H1 (cell line): ENCODE data around the gene NOL12. TPM values are rescaled to one million over a fixed set of nuclear protein-coding genes. Genes with fewer than 3 reads are reported as not detected.

Experiments used
- CTCF ChIA-PET: fragments of 300-600 bp; sonication (Branson Sonifier 250); formaldehyde crosslinking; loops from one replicate; lab custom pipeline; 2021; ENCODE audit not compliant: partially characterized antibody; lab: Charles Lee
- POLR2A ChIA-PET: fragments of 300-600 bp; sonication (Branson Sonifier 250); formaldehyde crosslinking; loops from one replicate; lab custom pipeline; 2021; ENCODE audit warnings: inconsistent platforms; ENCODE audit not compliant: partially characterized antibody; lab: Charles Lee
- DNase-seq, 2 experiments: peaks; one replicate each; pipeline versions ENCODE4 v3.0.0 to v3.0.0-alpha.2; 2010 to 2022; ENCODE audit warnings: low spot score in 2 of 2, low read depth in 1 of 2, mixed read lengths in 1 of 2
- FAIRE-seq: peaks from 2 replicates; lab custom pipeline; 2011; peaks lifted over from hg19 to GRCh38; lab: Jason Lieb, UNC
- H2AFZ ChIP-seq: 2 replicates; pipeline ENCODE4 v1.8.1; 2012; ENCODE audit warnings: low read length, inconsistent platforms
- H2AK5ac ChIP-seq: 2 replicates; pipeline ENCODE4 v1.6.1; 2013; ENCODE audit warnings: low read depth, low read length
- H2BK120ac ChIP-seq: replicated peaks from 2 replicates; pipeline ENCODE3; 2013; ENCODE audit warnings: low read depth, low read length, inconsistent platforms
- H2BK12ac ChIP-seq: 2 replicates; pipeline ENCODE4 v1.6.1; 2013; ENCODE audit warnings: low read depth, low read length
- H2BK15ac ChIP-seq: 2 replicates; pipeline ENCODE4 v1.6.1; 2013; ENCODE audit warnings: low read length
- H2BK20ac ChIP-seq: 2 replicates; pipeline ENCODE4 v1.6.1; 2013; ENCODE audit warnings: low read length
- H2BK5ac ChIP-seq: 2 replicates; pipeline ENCODE4 v1.6.1; 2013; ENCODE audit warnings: low read depth, low read length
- H3K14ac ChIP-seq: 2 replicates; pipeline ENCODE4 v1.6.1; 2013; ENCODE audit warnings: inconsistent platforms; ENCODE audit not compliant: insufficient read length
- H3K18ac ChIP-seq: 2 replicates; pipeline ENCODE4 v1.6.1; 2013; ENCODE audit warnings: low read length; ENCODE audit errors: extremely low read depth
- H3K23ac ChIP-seq: 2 replicates; pipeline ENCODE4 v1.6.1; 2013; ENCODE audit warnings: inconsistent platforms; ENCODE audit not compliant: insufficient read length
- H3K23me2 ChIP-seq: 2 replicates; pipeline ENCODE4 v1.6.1; 2013; ENCODE audit warnings: low read depth, low read length
- H3K27ac ChIP-seq: 2 replicates; pipeline ENCODE4 v1.6.1; 2011; ENCODE audit warnings: low read depth, low read length, inconsistent platforms
- H3K27me3 ChIP-seq, 4 experiments: replicated peaks in 1 of 4; 1 replicate in 1 of 4; 2 replicates in 3 of 4; pipeline versions ENCODE4 v1.6.1 to v1.8.1; 2011 to 2013; ENCODE audit warnings: low read length in 3 of 4, mild to moderate bottlenecking in 3 of 4, inconsistent platforms in 2 of 4, mixed read lengths in 2 of 4, moderate library complexity in 1 of 4; ENCODE audit not compliant: control insufficient read depth in 3 of 4, insufficient read depth in 3 of 4; ENCODE audit errors: extremely low read depth in 1 of 4
- H3K36me3 ChIP-seq, 4 experiments: 2 replicates each; pipeline versions ENCODE4 v1.6.1 to v1.8.1; 2011 to 2013; ENCODE audit warnings: mild to moderate bottlenecking in 4 of 4, low read length in 3 of 4, moderate library complexity in 2 of 4, control low read depth in 1 of 4, inconsistent platforms in 1 of 4; ENCODE audit not compliant: insufficient read depth in 4 of 4, control insufficient read depth in 2 of 4
- H3K4ac ChIP-seq: replicated peaks from 2 replicates; pipeline ENCODE3; 2013; ENCODE audit warnings: low read length, low read depth, mixed read lengths, inconsistent platforms; ENCODE audit not compliant: insufficient read length
- H3K4me1 ChIP-seq, 4 experiments: replicated peaks in 1 of 4; 1 replicate in 1 of 4; 2 replicates in 3 of 4; pipeline versions ENCODE4 v1.6.1 to v1.8.1; 2011 to 2013; ENCODE audit warnings: low read length in 3 of 4, inconsistent platforms in 2 of 4, mixed read lengths in 1 of 4; ENCODE audit not compliant: insufficient read depth in 4 of 4, control insufficient read depth in 3 of 4
- H3K4me2 ChIP-seq, 2 experiments: 2 replicates each; pipeline versions ENCODE4 v1.6.1 to v1.8.1; 2011 to 2013; ENCODE audit warnings: low read depth in 2 of 2, low read length in 2 of 2, control low read depth in 1 of 2, inconsistent platforms in 1 of 2, mild to moderate bottlenecking in 1 of 2; ENCODE audit not compliant: insufficient read depth in 1 of 2
- H3K4me3 ChIP-seq, 4 experiments: fragments of 200-600, 300-600 bp in 1 of 4; sonication (generic), shearing (Covaris generic), sonication (Bioruptor Twin) in 1 of 4; 2 replicates each; pipeline versions ENCODE4 v1.5.1 to v1.8.1; 2011 to 2016; ENCODE audit warnings: low read length in 4 of 4, low read depth in 3 of 4, control low read depth in 2 of 4, inconsistent platforms in 2 of 4, mild to moderate bottlenecking in 2 of 4, mixed read lengths in 1 of 4, moderate library complexity in 1 of 4; ENCODE audit not compliant: insufficient read depth in 2 of 4; ENCODE audit errors: extremely low read depth in 1 of 4
- H3K56ac ChIP-seq: replicated peaks from 2 replicates; pipeline ENCODE3; 2013; ENCODE audit warnings: low read depth, mild to moderate bottlenecking, mixed read lengths, low read length, inconsistent platforms; ENCODE audit not compliant: insufficient read length
- H3K79me1 ChIP-seq: 2 replicates; pipeline ENCODE4 v1.6.1; 2013; ENCODE audit warnings: low read depth, low read length, control low read depth
- H3K79me2 ChIP-seq, 2 experiments: 2 replicates each; pipeline versions ENCODE4 v1.6.1 to v1.8.1; 2012 to 2013; ENCODE audit warnings: low read length in 2 of 2, mild to moderate bottlenecking in 2 of 2, inconsistent platforms in 1 of 2; ENCODE audit not compliant: insufficient read depth in 2 of 2, control insufficient read depth in 1 of 2
- H3K9ac ChIP-seq, 4 experiments: replicated peaks in 1 of 4; 1 replicate in 1 of 4; 2 replicates in 3 of 4; pipeline versions ENCODE4 v1.6.1 to v1.8.1; 2011 to 2013; ENCODE audit warnings: low read depth in 3 of 4, low read length in 3 of 4, control low read depth in 2 of 4, mild to moderate bottlenecking in 2 of 4, moderate library complexity in 2 of 4, inconsistent platforms in 1 of 4; ENCODE audit errors: extremely low read depth in 1 of 4
- H3K9me3 ChIP-seq, 2 experiments: 2 replicates each; pipeline versions ENCODE4 v1.6.1 to v1.8.1; 2012 to 2013; ENCODE audit warnings: mild to moderate bottlenecking in 2 of 2, moderate library complexity in 2 of 2, control low read depth in 1 of 2, inconsistent platforms in 1 of 2, low read depth in 1 of 2, low read length in 1 of 2, mixed read lengths in 1 of 2; ENCODE audit not compliant: insufficient read depth in 2 of 2
- H4K20me1 ChIP-seq, 2 experiments: replicated peaks in 1 of 2; 2 replicates each; pipeline versions ENCODE3 to v1.8.1; 2011 to 2013; ENCODE audit warnings: inconsistent platforms in 2 of 2, low read length in 2 of 2, mild to moderate bottlenecking in 1 of 2; ENCODE audit not compliant: insufficient read depth in 2 of 2, control insufficient read depth in 1 of 2
- H4K5ac ChIP-seq: 2 replicates; pipeline ENCODE4 v1.6.1; 2013; ENCODE audit warnings: low read length, low read depth, mixed read lengths, inconsistent platforms; ENCODE audit not compliant: insufficient read length
- H4K8ac ChIP-seq: 2 replicates; pipeline ENCODE4 v1.8.0; 2013; ENCODE audit warnings: mild to moderate bottlenecking, moderate library complexity, low read length, inconsistent platforms; ENCODE audit not compliant: insufficient read depth; ENCODE audit errors: extremely low read depth
- H4K91ac ChIP-seq: replicated peaks from 2 replicates; pipeline ENCODE3; 2013; ENCODE audit warnings: low read length, mixed read lengths, inconsistent platforms; ENCODE audit not compliant: insufficient read length
- CTBP2 ChIP-seq: IDR thresholded peaks from 2 replicates; pipeline ENCODE4 v1.7.0; 2011; ENCODE audit warnings: borderline replicate concordance, mild to moderate bottlenecking, moderate library complexity, mixed read lengths, low read length; ENCODE audit not compliant: insufficient read depth, insufficient read length
- FOSL1 ChIP-seq: IDR thresholded peaks from 2 replicates; pipeline ENCODE4 v1.6.1; 2011; ENCODE audit warnings: mild to moderate bottlenecking, low read depth, low read length, moderate library complexity; ENCODE audit not compliant: insufficient read depth
- WGBS, 2 experiments: shearing (Covaris generic) in 1 of 2; methylation state at CpG; one replicate each; pipeline versions ENCODE4 v1.1.6 to v1.1.7; 2013 to 2015; ENCODE audit warnings: low lambda C conversion rate in 2 of 2, mixed read lengths in 2 of 2, inconsistent platforms in 1 of 2, low coverage in 1 of 2, missing lambda C conversion rate in 1 of 2; ENCODE audit not compliant: insufficient replicate concordance in 2 of 2, insufficient coverage in 1 of 2, insufficient read length in 1 of 2; ENCODE audit errors: extremely low coverage in 1 of 2, missing lambda C conversion rate in 1 of 2; 5-methylcytosine and 5-hydroxymethylcytosine counted together
- polyA plus RNA-seq, 7 experiments: library from polyadenylated mRNA; depleted of rRNA in 3 of 7; stranded (reverse) in 5 of 7; unstranded in 2 of 7; fragments of >200 nt in 5 of 7; fragments of 200-250 nt in 2 of 7; gene quantifications; 1 replicate in 5 of 7; 2 replicates in 1 of 7; 4 replicates in 1 of 7; pipeline versions ENCODE4 v1.2.1 to v1.2.3, GENCODE V29; 2011 to 2013; ENCODE audit warnings: missing spikeins in 2 of 7, mixed read lengths in 2 of 7
- total RNA-seq: library from RNA; stranded (reverse); fragmentation: NEBNext Ultra II Directional; extraction: Animal tissue kit (Norgen Biotek cat#: 25700); gene quantifications from 2 replicates; pipeline ENCODE4 v1.2.1, GENCODE V29; 2021
- TF ChIP-seq, protein P1 (sequence below): IDR thresholded peaks from 2 replicates; pipeline ENCODE4 v1.6.1; 2011; ENCODE audit warnings: low read depth, mild to moderate bottlenecking, low read length; ENCODE audit not compliant: insufficient read depth

The NOL12 gene
- total and polyA plus RNA-seq, 2 of the 8 experiments (the other 6 are each of a cell fraction or from before 2014, with no cell fraction given): 25.3 to 28.3 TPM

GRCh38 chr22:37713761-37714160 is 27.6 kb downstream of the NOL12 start:
- Histone ChIP-seq H2BK5ac (no peak overlapping the region), H3K4me2 (no peak overlapping the region), H4K8ac (no peak overlapping the region), H4K20me1 (peaks cover 6% of the 10 kb centered on the region in 2 experiments), H2AFZ (no peak overlapping the region), H3K27me3 (no peaks in the 10 kb centered on the region), H3K36me3 (peaks cover 7 to 39% (median 23%) of the 10 kb centered on the region in 4 experiments), H3K18ac (no peak overlapping the region), H2AK5ac (no peak overlapping the region), H3K4ac (no peak overlapping the region), H3K79me2 (no peaks in the 10 kb centered on the region), H3K79me1 (no peaks in the 10 kb centered on the region), H3K9me3 (no peaks in the 10 kb centered on the region; a peak in 1 of 4 replicates), H3K4me1 (peaks cover 0 to 3% (median 0%) of the 10 kb centered on the region in 4 experiments; a peak in 1 of 7 replicates), H3K14ac (no peak overlapping the region), H3K23ac (no peak overlapping the region), H3K27ac (no peak overlapping the region), H2BK20ac (no peak overlapping the region), H2BK120ac (no peak overlapping the region), H3K4me3 (no peak overlapping the region), H4K91ac (no peak overlapping the region), H2BK12ac (no peak overlapping the region), H3K56ac (no peak overlapping the region), H3K23me2 (no peaks in the 10 kb centered on the region), H4K5ac (no peak overlapping the region), H3K9ac (no peak overlapping the region), H2BK15ac (no peak overlapping the region)
- no peak for FAIRE-seq
- DNase-seq: no peak
- WGBS, 2 experiments: 92% methylated on average over 7 of the region's 7 CpGs; no CpG with 5 or more reads in 1 of the 2 experiments
- TF ChIP-seq CTBP2: no peak
- no peak for TF ChIP-seq FOSL1
- TF ChIP-seq, protein P1, sequence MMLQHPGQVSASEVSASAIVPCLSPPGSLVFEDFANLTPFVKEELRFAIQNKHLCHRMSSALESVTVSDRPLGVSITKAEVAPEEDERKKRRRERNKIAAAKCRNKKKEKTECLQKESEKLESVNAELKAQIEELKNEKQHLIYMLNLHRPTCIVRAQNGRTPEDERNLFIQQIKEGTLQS: no peak
- POLR2A ChIA-PET: interaction anchor here (1.0 to 2.1 kb wide), 2 partner anchors 18 to 21 kb away, joined by 3 to 9 read pairs; no protein-coding TSS in a partner anchor
- CTCF ChIA-PET: interaction anchor here (1.2 kb wide), 1 partner anchor 70 kb away, joined by 4 read pairs; no protein-coding TSS in a partner anchor
